ENCODE results near the gene HRH1. TPM values are rescaled to one million over a fixed set of nuclear protein-coding genes. Genes with fewer than 3 reads are reported as not detected.

The HRH1 gene
- total and polyA plus RNA-seq, 2 experiments from 2014 or later, result not detected

DNA sequence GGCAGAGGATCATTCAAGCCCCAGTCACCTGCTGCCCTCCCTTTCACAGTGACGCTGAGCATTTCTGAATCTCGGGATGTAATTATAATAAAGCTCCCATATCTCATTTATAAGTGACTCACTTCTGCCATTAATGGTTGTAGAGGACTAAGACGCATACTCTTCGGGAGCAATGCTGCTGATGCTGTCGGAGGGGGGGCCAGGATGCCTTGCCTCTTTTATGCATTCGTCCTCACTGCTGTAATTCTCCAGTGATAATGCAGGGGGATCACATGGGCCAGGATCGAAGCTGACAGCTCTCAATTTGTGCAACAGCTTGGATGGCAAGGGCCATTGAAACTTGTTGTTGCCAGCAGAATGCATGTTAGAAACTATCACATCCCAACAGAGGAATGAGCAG, 3.1 kb downstream of the HRH1 start (continued):
- no peak for TF ChIP-seq ZNF462 (CRISPR knock-in tag; IDR thresholded peaks at IDR 0.05)

DNA sequence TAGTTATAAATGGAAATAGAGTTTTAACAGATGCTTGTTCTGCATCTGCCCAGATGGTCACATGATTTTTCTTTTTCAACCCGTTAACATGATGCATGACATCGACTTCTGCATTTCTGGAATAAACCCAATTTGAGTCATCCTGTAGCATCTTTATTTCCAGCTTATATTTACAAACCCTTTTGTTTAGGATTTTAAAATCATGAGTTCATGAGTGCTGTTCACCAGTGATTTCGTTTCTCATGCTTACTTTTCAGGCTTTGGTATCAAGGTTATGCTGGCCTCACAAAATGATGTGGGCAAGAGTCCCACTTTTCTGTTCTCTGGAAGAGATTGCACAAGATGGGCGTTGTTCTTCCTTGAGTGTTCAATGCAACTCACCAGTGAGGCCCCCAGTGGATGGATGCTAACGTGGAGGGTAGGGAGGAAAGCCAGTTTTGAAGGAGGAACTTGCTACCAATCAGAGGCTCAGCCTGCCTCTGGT, 5.2 kb downstream of the HRH1 start:
- Histone ChIP-seq H4K20me1 (replicated peaks; ENCODE audit: insufficient read depth) (no peaks in the 10 kb centered on the region), H3K79me2 (replicated peaks; ENCODE audit: insufficient read depth) (no peaks in the 10 kb centered on the region), H3K27ac (ENCODE audit: low read depth) (no peak overlapping the region), H3K4me2 (no peak overlapping the region), H3K4me3 (no peak overlapping the region), H3K36me3 (ENCODE audit: insufficient read depth) (no peaks in the 10 kb centered on the region), H2AFZ (no peak overlapping the region), H3F3A (replicated peaks; ENCODE audit: low read depth) (no peaks in the 10 kb centered on the region), H3K9me2 (ENCODE audit: insufficient read depth) (no peaks in the 10 kb centered on the region), H3K4me1 (ENCODE audit: insufficient read depth) (peaks cover 5% of the 10 kb centered on the region; the same call in 1 of the 2 replicates), H3K27me3 (ENCODE audit: insufficient read depth) (peaks cover 32% of the 10 kb centered on the region)
- no peak overlapping the region for H3K4me3 Mint-ChIP-seq
- H3K9me3 Mint-ChIP-seq, result no peaks in the 10 kb centered on the region
- DNase-seq (ENCODE audit: low spot score) (peak; percentile 27), ATAC-seq (no peak; the same call in 2 of the 3 replicates)
- no peaks in the 10 kb centered on the region for H3K36me3 Mint-ChIP-seq (ENCODE audit: low read depth)
- no peak for TF ChIP-seq CREB1 (CRISPR knock-in tag; IDR thresholded peaks at IDR 0.05; ENCODE audit: low read depth)
- TF ChIP-seq ZNF114 (CRISPR knock-in tag; IDR thresholded peaks at IDR 0.05), result no peak
- TF ChIP-seq EZH2 (IDR thresholded peaks at IDR 0.05; ENCODE audit: low read depth, unreplicated experiment), result no peak
- TF ChIP-seq NANOG (IDR thresholded peaks at IDR 0.05; ENCODE audit: borderline replicate concordance), result no peak
- TF ChIP-seq JUNB (IDR thresholded peaks at IDR 0.05; ENCODE audit: unreplicated experiment), result no peak
- TF ChIP-seq ZNF331 (CRISPR knock-in tag; IDR thresholded peaks at IDR 0.05; ENCODE audit: low read depth), result no peak
- H3K4me1 Mint-ChIP-seq, result peaks cover 7% of the 10 kb centered on the region; the same call in 2 of the 3 replicates
- peaks cover 28% of the 10 kb centered on the region for H3K27me3 Mint-ChIP-seq (ENCODE audit: insufficient read depth, low read depth, poor library complexity)
- H3K27ac Mint-ChIP-seq, result no peak overlapping the region
